HepG2 (cell line): ENCODE measurements around the gene ERBB4.

Source experiments
- CHD2 ChIP-seq: IDR thresholded peaks from 2 replicates; pipeline ENCODE4 v1.6.1; 2011; ENCODE audit warnings: low read depth, low read length, improper control_type of control experiment
- KDM1A ChIP-seq: IDR thresholded peaks from 2 replicates; pipeline ENCODE4 v1.6.1; 2016; ENCODE audit warnings: missing compliant biosample characterization
- KDM6A ChIP-seq: IDR thresholded peaks from 2 replicates; pipeline ENCODE4 v1.6.1; 2016; ENCODE audit warnings: low read depth
- MLLT10 ChIP-seq: sonication (generic); formaldehyde crosslinking; IDR thresholded peaks from 2 replicates; pipeline ENCODE4 v1.4.0; 2020; ENCODE audit warnings: missing genetic modification reagents
- MYC ChIP-seq: sonication (generic); formaldehyde crosslinking; IDR thresholded peaks from 2 replicates; pipeline ENCODE4 v1.9.0; 2021; ENCODE audit warnings: missing genetic modification reagents, borderline replicate concordance
- NCOR1 ChIP-seq: fragments of 200-600 bp; sonication (generic); IDR thresholded peaks from 2 replicates; pipeline ENCODE4 v1.7.0; 2017; ENCODE audit warnings: antibody characterized with exemption, low read length, borderline replicate concordance
- STAT5B ChIP-seq: sonication (generic); formaldehyde crosslinking; IDR thresholded peaks from 2 replicates; pipeline ENCODE4 v1.4.0; 2020; ENCODE audit warnings: missing genetic modification reagents
- ZNF614 ChIP-seq: IDR thresholded peaks from 2 replicates; pipeline ENCODE4 v1.6.1; 2018; ENCODE audit warnings: missing biosample characterization, missing genetic modification reagents, inconsistent platforms, borderline replicate concordance
- ZNF83 ChIP-seq: sonication (generic); formaldehyde crosslinking; IDR thresholded peaks from 2 replicates; pipeline ENCODE4 v1.4.0; 2020; ENCODE audit warnings: missing genetic modification reagents, mild to moderate bottlenecking, borderline replicate concordance
- ZNF879 ChIP-seq: sonication (generic); formaldehyde crosslinking; IDR thresholded peaks from 2 replicates; pipeline ENCODE4 v1.8.1; 2023; ENCODE audit warnings: missing genetic modification reagents
- TF ChIP-seq, protein P1 (sequence below): sonication (generic); formaldehyde crosslinking; IDR thresholded peaks from 2 replicates; pipeline ENCODE4 v1.5.0; 2020; ENCODE audit warnings: mild to moderate bottlenecking, missing genetic modification reagents, moderate library complexity
- TF ChIP-seq, protein P2 (sequence below): IDR thresholded peaks from 2 replicates; pipeline ENCODE4 v1.6.1; 2016; ENCODE audit warnings: mild to moderate bottlenecking

DNA sequence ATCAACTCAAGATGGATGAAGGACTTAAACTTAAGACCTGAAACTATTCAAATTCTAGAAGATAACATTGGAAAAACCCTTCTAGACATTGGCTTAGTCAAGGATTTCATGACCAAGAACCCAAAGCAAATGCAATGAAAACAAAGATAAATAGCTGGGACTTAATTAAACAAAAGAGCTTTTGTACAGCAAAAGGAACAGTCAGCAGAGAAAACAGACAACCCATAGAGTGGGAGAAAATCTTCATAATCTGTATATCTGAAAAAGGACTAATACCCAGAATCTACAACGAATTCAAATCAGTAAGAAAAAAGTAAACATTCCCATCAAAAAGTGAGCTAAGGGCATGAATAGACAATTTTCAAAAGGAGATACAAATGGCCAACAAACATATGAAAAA, 171.2 kb downstream of the ERBB4 start:
- TF ChIP-seq MLLT10 (CRISPR knock-in tag) (no peak), CHD2 (no peak), KDM6A (no peak), ZNF614 (CRISPR knock-in tag) (no peak), MYC (no peak), KDM1A (CRISPR knock-in tag) (no peak), STAT5B (CRISPR knock-in tag) (no peak), NCOR1 (no peak), ZNF83 (CRISPR knock-in tag) (no peak), ZNF879 (CRISPR knock-in tag) (no peak)
- TF ChIP-seq, protein P1, sequence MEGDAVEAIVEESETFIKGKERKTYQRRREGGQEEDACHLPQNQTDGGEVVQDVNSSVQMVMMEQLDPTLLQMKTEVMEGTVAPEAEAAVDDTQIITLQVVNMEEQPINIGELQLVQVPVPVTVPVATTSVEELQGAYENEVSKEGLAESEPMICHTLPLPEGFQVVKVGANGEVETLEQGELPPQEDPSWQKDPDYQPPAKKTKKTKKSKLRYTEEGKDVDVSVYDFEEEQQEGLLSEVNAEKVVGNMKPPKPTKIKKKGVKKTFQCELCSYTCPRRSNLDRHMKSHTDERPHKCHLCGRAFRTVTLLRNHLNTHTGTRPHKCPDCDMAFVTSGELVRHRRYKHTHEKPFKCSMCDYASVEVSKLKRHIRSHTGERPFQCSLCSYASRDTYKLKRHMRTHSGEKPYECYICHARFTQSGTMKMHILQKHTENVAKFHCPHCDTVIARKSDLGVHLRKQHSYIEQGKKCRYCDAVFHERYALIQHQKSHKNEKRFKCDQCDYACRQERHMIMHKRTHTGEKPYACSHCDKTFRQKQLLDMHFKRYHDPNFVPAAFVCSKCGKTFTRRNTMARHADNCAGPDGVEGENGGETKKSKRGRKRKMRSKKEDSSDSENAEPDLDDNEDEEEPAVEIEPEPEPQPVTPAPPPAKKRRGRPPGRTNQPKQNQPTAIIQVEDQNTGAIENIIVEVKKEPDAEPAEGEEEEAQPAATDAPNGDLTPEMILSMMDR (CRISPR knock-in tag) = no peak
- TF ChIP-seq, protein P2, sequence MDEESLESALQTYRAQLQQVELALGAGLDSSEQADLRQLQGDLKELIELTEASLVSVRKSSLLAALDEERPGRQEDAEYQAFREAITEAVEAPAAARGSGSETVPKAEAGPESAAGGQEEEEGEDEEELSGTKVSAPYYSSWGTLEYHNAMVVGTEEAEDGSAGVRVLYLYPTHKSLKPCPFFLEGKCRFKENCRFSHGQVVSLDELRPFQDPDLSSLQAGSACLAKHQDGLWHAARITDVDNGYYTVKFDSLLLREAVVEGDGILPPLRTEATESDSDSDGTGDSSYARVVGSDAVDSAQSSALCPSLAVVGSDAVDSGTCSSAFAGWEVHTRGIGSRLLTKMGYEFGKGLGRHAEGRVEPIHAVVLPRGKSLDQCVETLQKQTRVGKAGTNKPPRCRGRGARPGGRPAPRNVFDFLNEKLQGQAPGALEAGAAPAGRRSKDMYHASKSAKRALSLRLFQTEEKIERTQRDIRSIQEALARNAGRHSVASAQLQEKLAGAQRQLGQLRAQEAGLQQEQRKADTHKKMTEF = no peak
